ENCODE measurements around the gene KAZALD1.

The KAZALD1 gene

GRCh38 chr10:101050208-101051069, 11.3 kb upstream of the KAZALD1 start:
- peak; percentile 35 to 82 (median 72) for DNase-seq

GRCh38 chr10:101052285-101052684, 9.5 kb upstream of the KAZALD1 start:
- DNase-seq = no peak

DNA sequence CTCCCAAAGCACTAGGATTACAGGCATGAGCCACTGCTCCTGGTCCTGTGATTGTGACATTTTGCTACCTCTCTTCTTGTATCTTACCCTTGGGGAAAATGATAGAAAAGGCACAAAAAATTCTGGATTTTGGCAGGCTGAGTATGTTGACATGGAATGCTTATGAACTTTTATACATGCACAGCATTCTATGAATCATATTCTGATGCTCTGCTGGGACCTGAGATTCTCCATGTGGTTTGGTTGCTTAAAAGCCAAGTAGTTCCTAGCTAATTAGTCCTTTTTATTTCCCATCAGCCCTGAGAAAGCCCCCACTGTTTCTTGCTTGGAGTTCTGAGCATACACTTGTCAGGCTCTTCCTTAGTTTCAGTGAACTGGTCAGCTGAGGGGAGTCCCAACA, 8.3 kb upstream of the KAZALD1 start:
- no peak for DNase-seq

GRCh38 chr10:101054351-101054750, 7.4 kb upstream of the KAZALD1 start:
- no peak for DNase-seq

DNA sequence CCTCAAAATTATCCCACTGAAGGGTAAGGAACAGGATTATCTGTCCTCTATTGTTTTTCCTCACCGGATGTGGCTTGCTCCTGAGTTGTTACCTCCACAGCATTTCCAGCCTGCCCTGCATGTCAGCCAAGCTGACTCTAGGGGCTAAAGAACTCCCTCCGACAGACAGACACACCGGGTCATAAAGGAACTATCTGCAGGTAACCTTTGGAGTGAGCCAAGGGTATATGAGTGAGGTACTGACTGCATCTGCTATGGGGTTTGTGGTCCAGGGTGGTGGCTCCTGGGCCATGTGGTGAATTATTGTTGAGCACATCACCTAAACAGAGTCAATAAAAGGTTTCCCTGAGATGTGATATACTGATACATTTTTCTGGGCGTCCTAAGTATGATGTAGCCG, 6.9 kb upstream of the KAZALD1 start:
- no peak for DNase-seq

DNA sequence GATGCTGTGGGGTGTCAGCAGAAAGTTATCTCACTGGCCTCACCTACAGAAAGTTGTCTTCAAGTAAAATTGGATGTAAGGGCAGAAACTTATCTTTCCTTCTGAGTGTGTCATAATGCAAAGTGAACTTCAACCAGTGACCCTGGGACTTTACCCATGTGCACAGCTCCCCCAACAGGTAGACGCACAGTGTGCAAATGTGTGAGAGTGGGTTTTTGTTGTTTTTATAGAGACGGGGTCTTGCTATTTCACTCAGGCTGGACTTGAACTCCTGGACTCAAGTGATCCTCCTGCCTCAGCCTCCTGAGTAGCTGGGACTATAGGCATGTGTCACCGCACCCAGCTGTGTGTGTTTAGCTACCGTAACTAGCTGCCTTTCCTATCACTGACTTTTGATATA, 6.4 kb upstream of the KAZALD1 start:
- no peak for DNase-seq

GRCh38 chr10:101056365-101057151, 5.2 kb upstream of the KAZALD1 start:
- no peak for DNase-seq

DNA sequence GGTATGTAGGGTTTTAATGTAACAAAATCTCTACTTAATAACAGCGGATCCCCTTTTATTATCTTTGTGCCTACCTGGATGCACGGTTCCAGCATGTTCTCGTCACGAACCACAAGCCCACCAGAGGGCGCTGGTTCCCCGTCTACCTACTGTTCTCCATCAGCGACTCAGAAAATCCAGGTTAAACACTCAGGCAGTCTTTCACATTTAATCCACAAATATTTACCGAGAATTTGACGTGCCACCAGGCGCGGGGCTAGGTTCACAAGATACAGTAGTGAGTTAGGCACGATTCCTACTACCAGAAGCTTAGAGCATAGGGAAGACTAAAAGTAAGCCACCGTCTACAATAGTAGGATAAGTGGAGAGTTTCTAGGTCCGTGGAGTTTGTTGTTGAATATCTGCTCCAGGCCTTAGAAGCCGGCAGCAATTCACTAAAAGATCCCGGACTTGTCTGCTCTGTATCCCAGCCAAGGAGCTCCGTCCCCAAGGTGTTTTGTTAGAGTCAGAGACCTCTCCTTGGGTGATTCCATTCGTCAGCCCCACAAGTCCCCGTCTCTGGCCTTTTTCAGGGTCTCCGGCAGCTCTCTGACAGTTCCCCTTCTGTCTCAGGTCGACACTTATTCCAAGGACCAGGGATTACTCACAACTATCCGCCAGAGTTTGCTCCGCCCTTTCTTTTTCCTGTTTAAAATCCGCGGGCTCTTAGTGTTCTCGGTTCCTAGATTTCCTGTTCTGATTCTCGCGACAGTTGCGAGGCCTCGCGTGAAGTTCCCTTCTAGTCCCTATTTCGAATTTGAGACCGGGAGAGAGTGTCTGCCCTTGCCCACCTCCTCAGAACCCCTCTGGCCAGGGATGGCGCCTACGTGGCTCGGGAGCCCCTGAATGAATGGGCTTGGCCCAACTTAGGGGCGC, 1.5 kb upstream of the KAZALD1 start:
- peak; percentile 86 to 100 (median 96) for DNase-seq

- peak; percentile 47 to 99 (median 88) for DNase-seq
Observed at GRCh38 chr10:101060951-101061623, 702 bp upstream of the KAZALD1 start.

GRCh38 chr10:101062232-101063049, 652 bp downstream of the KAZALD1 start:
- DNase-seq = peak in 4 of 6 experiments; percentile 34 to 56 (median 40)

DNA sequence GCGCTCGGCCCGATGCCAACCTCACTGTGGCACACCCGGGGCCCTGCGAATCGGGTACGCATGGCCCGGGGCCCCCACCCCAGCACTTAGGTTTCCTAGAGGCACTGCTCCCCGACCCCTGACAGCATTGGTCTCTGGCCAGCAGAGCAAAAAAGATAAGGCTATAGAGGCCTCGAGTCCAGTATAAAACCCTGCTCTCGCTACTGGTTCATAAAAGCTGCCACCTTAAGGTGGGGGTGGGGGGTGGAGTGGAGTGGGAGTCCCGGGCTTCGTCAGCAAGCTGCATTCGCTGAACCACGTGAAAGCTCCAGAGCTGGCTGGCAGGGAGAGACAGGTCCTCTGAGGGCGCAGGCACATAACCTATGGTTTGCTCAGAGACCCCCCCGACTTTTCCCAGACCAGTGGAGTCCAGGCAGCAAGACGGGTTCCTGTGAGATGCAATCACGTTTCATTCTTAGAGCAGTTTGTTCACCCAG, 1.3 kb downstream of the KAZALD1 start:
- no peak for DNase-seq

DNA sequence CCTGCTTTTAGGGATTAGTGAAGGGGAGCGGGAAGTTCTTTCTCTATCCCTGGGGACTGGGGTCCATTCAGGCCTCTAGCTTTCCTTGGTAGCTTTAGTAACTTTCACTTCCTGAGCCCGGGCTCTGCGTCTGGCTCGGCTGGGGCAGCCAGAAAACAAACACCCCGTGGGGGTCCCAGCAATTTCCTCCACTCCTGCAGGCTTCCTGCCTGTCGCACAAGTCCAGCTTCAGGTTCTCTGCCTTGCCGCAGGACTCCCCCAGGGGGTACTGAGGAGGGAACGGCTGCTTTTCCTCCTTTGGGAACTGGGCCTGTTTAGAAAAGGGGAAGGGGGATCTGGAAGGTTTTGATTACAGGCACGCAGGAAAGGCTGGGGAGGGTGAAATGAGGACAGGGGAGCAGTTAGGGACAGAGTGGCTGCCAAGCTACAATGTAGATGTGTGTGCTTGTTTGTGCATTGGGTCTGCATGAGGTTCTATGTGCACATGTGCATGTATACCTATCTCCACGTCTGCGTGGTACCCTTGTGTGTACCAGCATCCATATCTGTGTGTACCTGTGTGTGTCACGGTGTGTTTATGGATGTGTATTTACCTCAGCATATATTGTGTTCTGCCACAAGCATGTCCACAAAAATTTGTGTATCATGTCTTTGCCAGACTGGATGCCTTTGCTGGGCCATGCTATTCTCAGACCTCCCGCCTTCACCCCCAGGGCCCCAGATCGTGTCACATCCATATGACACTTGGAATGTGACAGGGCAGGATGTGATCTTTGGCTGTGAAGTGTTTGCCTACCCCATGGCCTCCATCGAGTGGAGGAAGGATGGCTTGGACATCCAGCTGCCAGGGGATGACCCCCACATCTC, 2.0 kb downstream of the KAZALD1 start:
- no peak for DNase-seq

- DNase-seq = no peak
Observed at GRCh38 chr10:101064415-101065030, 2.7 kb downstream of the KAZALD1 start.

GRCh38 chr10:101065481-101066145, 3.8 kb downstream of the KAZALD1 start:
- no peak for DNase-seq

DNA sequence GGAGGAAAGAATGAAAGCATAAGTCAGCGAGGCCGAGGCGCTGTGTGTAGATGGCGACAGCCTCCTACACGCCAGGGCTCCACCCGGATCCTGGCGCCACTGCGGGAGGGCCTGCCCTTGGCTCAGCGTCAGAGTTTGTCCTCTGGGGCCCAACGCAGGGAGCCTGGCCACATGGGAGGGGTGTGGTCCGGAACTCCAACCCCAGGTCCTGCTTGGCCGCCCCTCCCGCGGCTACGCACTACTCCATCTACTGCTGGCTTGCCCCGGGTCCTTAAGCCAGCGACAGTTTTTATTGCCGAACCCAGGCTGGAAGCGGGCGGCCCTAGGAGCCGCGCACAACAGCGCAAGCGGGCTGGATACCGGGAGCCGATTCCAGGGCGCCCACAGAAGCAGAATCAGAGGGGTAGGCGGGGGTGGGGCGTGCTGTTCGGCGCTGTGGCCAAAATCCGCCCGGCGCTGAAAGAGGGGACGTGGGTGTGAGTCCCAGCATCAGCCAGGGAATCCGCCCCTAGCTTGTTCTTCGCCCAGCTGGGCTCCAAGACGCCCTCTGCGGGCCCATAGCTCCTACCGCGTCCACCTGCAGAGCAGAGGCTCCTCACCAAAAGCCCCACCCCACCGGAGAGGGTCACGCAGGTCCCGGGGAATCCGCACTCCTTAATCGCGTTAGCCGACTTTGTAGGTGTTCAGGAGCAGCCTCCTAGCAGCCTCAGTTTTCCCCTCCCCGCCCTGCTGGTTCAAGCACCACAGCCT, 4.5 kb downstream of the KAZALD1 start:
- peak in 5 of 6 experiments; percentile 19 to 45 (median 31) for DNase-seq

DNA sequence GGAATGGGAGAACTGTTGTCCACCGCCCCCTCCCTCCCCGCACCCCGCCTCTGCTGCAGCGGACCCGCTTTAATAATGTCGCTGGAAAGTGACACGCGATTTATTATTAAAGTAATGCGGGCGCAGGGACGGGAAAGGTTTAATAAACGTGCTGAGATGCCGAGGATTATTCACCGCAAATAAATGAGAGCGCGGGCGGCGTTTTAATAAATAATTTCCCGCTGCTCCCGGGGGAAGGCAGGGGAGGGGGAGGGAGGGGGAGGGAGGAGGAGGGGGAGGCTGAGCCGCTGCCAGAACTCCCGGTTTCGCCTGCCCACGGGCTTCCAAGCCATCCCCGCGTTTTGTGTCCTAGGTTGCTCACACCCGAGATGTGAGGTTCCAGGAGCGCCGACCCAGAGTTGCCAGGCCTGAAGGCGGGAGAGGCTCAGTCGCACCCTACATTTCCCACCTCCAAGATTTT, 5.1 kb downstream of the KAZALD1 start:
- peak in 1 of 6 experiments; percentile 21 for DNase-seq

GRCh38 chr10:101067356-101068083, 5.7 kb downstream of the KAZALD1 start:
- peak; percentile 51 to 79 (median 63) for DNase-seq
